B cell (primary cell): Measurements from ENCODE around the gene RBPJ.

Source experiments
- EZH2 ChIP-seq: IDR thresholded peaks from 2 replicates; pipeline ENCODE4 v1.6.1; 2012; ENCODE audit warnings: borderline replicate concordance, low read depth, mild to moderate bottlenecking, moderate library complexity, low read length; ENCODE audit not compliant: insufficient read depth, poor library complexity, severe bottlenecking
- TF ChIP-seq, protein P1 (sequence below): fragments of 200-600 bp; IDR thresholded peaks from one replicate; pipeline ENCODE4 v1.8.0; 2022; ENCODE audit warnings: antibody characterized with exemption, mild to moderate bottlenecking

DNA sequence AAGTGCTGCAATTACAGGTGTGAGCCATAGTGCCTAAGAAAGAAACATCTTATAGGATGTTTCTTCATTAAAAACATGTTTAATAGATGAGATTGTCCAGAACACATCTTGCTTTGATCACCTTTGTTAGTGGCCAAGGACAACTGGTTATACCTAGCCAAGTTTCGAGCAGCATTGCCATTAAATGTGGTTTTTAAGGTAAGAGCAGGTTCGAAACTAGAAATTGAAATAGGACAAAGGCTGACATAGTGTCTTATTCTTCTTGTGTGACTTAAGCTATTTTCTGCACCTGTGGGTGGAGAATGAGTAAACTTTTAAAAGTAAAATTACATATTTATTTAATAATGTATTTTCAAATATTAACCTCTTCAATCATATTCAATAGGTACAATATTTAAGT is 59.0 kb downstream of the RBPJ start:
- TF ChIP-seq, protein P1, sequence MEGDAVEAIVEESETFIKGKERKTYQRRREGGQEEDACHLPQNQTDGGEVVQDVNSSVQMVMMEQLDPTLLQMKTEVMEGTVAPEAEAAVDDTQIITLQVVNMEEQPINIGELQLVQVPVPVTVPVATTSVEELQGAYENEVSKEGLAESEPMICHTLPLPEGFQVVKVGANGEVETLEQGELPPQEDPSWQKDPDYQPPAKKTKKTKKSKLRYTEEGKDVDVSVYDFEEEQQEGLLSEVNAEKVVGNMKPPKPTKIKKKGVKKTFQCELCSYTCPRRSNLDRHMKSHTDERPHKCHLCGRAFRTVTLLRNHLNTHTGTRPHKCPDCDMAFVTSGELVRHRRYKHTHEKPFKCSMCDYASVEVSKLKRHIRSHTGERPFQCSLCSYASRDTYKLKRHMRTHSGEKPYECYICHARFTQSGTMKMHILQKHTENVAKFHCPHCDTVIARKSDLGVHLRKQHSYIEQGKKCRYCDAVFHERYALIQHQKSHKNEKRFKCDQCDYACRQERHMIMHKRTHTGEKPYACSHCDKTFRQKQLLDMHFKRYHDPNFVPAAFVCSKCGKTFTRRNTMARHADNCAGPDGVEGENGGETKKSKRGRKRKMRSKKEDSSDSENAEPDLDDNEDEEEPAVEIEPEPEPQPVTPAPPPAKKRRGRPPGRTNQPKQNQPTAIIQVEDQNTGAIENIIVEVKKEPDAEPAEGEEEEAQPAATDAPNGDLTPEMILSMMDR: no peak
- no peak for TF ChIP-seq EZH2
